A549 (cell line): ENCODE results near the gene SSR3.

Experiments
- CEBPB ChIP-seq, 2 experiments: fragments of >200 bp in 1 of 2; sonication (Bioruptor Twin) in 1 of 2; formaldehyde crosslinking in 1 of 2; IDR thresholded peaks; 2 replicates each; pipeline ENCODE4 v1.6.1; 2012 to 2016
- FOXS1 ChIP-seq: fragments of 250-450 bp; sonication (Bioruptor Pico); IDR thresholded peaks from 2 replicates; pipeline ENCODE4 v1.5.0; 2020; ENCODE audit warnings: mild to moderate bottlenecking, moderate library complexity
- JUNB ChIP-seq: fragments of >200 bp; sonication (Bioruptor Twin); formaldehyde crosslinking; IDR thresholded peaks from 2 replicates; pipeline ENCODE4 v1.6.1; 2016
- MAFK ChIP-seq: fragments of 450-650 bp; IDR thresholded peaks from 2 replicates; pipeline ENCODE4 v1.6.1; 2014; ENCODE audit not compliant: partially characterized antibody
- MAZ ChIP-seq: fragments of 150-350 bp; IDR thresholded peaks from 2 replicates; pipeline ENCODE4 v1.6.1; 2014; ENCODE audit warnings: antibody characterized with exemption, low read depth, low read length, borderline replicate concordance
- POLR2A ChIP-seq: IDR thresholded peaks from 2 replicates; pipeline ENCODE4 v1.6.1; 2012; ENCODE audit warnings: mild to moderate bottlenecking, low read length
- TF ChIP-seq, protein P1 (sequence below): fragments of >200 bp; sonication (Bioruptor Twin); formaldehyde crosslinking; IDR thresholded peaks from 3 replicates; pipeline ENCODE4 v1.5.1; 2016
- TF ChIP-seq, protein P2 (sequence below): fragments of 450-650 bp; IDR thresholded peaks from 2 replicates; pipeline ENCODE4 v1.6.1; 2014; ENCODE audit warnings: antibody characterized with exemption

DNA sequence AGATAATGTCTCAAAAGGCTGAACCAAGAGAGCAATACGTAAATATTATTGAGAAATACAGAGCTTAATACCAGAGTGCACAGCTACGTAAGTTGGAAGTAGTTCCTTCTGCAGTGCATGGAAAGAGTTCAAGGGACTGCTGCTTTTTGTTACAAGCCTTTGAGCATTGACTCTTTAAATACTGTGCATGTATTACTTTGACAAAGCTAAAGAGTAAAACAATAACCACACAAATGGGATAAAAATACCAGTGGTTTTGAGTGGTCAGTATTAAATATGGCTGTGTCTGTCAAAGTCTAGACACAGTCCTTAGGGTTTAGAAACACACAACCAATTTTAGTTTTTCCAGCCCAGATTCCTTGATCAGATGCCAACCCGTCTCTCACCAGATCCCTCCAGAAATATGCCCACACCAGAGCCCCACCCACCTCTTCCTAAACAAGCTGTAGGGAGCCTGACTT lies 62.1 kb downstream of the SSR3 start:
- TF ChIP-seq, protein P1, sequence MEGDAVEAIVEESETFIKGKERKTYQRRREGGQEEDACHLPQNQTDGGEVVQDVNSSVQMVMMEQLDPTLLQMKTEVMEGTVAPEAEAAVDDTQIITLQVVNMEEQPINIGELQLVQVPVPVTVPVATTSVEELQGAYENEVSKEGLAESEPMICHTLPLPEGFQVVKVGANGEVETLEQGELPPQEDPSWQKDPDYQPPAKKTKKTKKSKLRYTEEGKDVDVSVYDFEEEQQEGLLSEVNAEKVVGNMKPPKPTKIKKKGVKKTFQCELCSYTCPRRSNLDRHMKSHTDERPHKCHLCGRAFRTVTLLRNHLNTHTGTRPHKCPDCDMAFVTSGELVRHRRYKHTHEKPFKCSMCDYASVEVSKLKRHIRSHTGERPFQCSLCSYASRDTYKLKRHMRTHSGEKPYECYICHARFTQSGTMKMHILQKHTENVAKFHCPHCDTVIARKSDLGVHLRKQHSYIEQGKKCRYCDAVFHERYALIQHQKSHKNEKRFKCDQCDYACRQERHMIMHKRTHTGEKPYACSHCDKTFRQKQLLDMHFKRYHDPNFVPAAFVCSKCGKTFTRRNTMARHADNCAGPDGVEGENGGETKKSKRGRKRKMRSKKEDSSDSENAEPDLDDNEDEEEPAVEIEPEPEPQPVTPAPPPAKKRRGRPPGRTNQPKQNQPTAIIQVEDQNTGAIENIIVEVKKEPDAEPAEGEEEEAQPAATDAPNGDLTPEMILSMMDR = no peak
- no peak for TF ChIP-seq POLR2A
- no peak for TF ChIP-seq MAZ
- TF ChIP-seq MAFK = no peak
- TF ChIP-seq, protein P2, sequence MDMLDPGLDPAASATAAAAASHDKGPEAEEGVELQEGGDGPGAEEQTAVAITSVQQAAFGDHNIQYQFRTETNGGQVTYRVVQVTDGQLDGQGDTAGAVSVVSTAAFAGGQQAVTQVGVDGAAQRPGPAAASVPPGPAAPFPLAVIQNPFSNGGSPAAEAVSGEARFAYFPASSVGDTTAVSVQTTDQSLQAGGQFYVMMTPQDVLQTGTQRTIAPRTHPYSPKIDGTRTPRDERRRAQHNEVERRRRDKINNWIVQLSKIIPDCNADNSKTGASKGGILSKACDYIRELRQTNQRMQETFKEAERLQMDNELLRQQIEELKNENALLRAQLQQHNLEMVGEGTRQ = no peak
- TF ChIP-seq FOXS1 (CRISPR knock-in tag) = no peak
- TF ChIP-seq CEBPB (IDR thresholded peaks at IDR 0.05) = no peak
- no peak for TF ChIP-seq JUNB
